Mesothelial cell of epicardium (in vitro differentiated cells): ENCODE data around the gene NPL. TPM values are rescaled to one million over a fixed set of nuclear protein-coding genes. Genes with fewer than 3 reads are reported as not detected.

Experiments
- DNase-seq, 2 experiments: peaks; one replicate each; pipeline ENCODE4 v3.0.0; 2021; ENCODE audit warnings: low spot score in 2 of 2; ENCODE audit not compliant: unreplicated experiment in 2 of 2
- H3K27ac Mint-ChIP-seq: 2 replicates; pipeline ENCODE4 v1.8.0; 2021; ENCODE audit warnings: mixed read lengths
- H3K27me3 Mint-ChIP-seq: 2 replicates; pipeline ENCODE4 v1.8.0; 2021; ENCODE audit warnings: low read depth, mixed read lengths
- H3K36me3 Mint-ChIP-seq: 2 replicates; pipeline ENCODE4 v1.8.0; 2021; ENCODE audit warnings: mixed read lengths
- H3K4me1 Mint-ChIP-seq: 2 replicates; pipeline ENCODE4 v1.8.0; 2021; ENCODE audit warnings: mixed read lengths
- H3K4me3 Mint-ChIP-seq: 2 replicates; pipeline ENCODE4 v1.8.0; 2021; ENCODE audit warnings: mild to moderate bottlenecking, moderate library complexity, mixed read lengths
- H3K9me3 Mint-ChIP-seq: 2 replicates; pipeline ENCODE4 v1.8.0; 2021; ENCODE audit warnings: mixed read lengths
- total RNA-seq: library from RNA; stranded (reverse); gene quantifications from 3 replicates; pipeline ENCODE4 v1.2.1, GENCODE V29; 2021
- TF ChIP-seq, protein P1 (sequence below): fragments of 200-600 bp; sonication (generic); IDR thresholded peaks from one replicate; pipeline ENCODE4 v1.5.0; 2021; ENCODE audit warnings: antibody characterized with exemption; ENCODE audit not compliant: unreplicated experiment

The NPL gene
- total RNA-seq, 1 donor from 2014 or later, result 3.9 TPM

DNA sequence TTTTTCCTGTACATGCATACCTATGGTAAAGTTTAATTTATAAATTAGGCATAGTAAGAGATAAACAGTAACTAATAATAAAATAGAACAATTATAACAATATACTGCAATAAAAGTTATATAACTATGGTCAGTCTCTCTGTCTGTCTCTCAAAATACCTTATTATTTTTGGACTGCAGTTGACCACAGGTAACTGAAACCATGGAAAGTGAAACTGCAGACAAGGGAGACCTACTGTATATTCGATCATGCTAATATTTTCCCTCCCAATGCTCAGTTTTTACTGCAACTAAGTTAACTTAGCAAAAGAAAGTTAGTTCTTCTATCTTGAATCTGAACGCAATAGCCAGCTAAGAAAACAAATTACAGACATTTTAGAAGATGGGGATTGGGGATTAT, 37.3 kb downstream of the NPL start:
- H3K4me1 Mint-ChIP-seq, result no peaks in the 10 kb centered on the region
- no peak for DNase-seq
- no peaks in the 10 kb centered on the region for H3K9me3 Mint-ChIP-seq
- TF ChIP-seq, protein P1, sequence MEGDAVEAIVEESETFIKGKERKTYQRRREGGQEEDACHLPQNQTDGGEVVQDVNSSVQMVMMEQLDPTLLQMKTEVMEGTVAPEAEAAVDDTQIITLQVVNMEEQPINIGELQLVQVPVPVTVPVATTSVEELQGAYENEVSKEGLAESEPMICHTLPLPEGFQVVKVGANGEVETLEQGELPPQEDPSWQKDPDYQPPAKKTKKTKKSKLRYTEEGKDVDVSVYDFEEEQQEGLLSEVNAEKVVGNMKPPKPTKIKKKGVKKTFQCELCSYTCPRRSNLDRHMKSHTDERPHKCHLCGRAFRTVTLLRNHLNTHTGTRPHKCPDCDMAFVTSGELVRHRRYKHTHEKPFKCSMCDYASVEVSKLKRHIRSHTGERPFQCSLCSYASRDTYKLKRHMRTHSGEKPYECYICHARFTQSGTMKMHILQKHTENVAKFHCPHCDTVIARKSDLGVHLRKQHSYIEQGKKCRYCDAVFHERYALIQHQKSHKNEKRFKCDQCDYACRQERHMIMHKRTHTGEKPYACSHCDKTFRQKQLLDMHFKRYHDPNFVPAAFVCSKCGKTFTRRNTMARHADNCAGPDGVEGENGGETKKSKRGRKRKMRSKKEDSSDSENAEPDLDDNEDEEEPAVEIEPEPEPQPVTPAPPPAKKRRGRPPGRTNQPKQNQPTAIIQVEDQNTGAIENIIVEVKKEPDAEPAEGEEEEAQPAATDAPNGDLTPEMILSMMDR, result no peak
- peaks cover 9% of the 10 kb centered on the region for H3K36me3 Mint-ChIP-seq
- no peak overlapping the region for H3K4me3 Mint-ChIP-seq
- no peaks in the 10 kb centered on the region for H3K27me3 Mint-ChIP-seq
- no peak overlapping the region for H3K27ac Mint-ChIP-seq

DNA sequence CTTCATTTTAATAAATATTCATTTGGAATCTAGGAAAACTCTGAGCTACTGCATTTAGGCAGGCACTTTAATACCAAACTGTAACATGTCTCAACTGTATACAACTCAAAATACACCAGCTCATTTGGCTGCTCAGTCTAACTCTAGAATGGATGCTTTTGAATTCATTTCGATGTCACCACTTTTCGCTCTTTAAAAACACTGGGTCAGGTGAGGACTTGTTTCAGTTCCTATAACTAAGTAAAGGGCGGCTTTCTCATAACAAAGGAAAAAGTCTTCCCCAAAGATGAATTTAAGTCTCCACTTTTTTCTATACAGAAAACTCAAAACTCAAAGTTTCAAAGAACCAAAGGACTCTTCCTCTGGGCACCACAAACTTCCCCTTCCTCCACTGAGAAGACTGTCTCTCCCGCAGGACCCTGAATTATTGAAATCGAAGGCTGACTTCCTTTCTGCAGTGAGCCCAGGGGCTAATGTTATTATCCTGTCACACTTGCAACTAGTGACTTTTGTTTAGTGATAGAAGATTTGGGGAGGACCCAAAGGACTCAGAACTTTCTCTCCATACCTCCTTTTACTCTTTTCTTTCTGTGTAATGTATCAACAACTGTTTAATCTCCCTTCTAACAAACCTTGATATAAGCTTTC, 39.8 kb downstream of the NPL start:
- H3K27ac Mint-ChIP-seq, result no peak overlapping the region
- H3K4me3 Mint-ChIP-seq, result no peak overlapping the region
- peaks cover 5% of the 10 kb centered on the region for H3K36me3 Mint-ChIP-seq
- no peaks in the 10 kb centered on the region for H3K4me1 Mint-ChIP-seq
- H3K9me3 Mint-ChIP-seq, result no peaks in the 10 kb centered on the region
- H3K27me3 Mint-ChIP-seq, result no peaks in the 10 kb centered on the region
- TF ChIP-seq, protein P1, result no peak
- no peak for DNase-seq

DNA sequence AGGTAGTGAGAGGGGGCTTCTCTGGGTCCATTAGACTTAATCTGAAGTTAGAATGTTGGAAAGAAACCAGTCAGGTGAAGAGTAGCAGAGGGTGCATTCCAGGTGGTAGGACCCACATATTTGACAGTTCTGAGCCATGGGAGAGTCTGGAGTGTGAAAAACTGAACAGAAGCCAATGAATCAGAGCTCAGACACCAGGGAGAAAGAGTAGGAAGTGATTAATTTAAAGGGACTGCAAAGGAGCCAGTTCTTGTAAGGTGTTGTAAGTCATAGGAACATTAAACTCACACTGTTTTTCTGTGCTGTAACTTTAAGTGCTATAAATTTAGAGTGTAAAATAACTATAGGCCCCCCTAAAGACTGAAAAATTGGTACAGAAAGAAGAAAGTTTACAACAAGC, 43.7 kb downstream of the NPL start:
- Mint-ChIP-seq H3K9me3 (no peaks in the 10 kb centered on the region), H3K27me3 (no peaks in the 10 kb centered on the region), H3K36me3 (no peaks in the 10 kb centered on the region), H3K4me1 (no peaks in the 10 kb centered on the region), H3K4me3 (no peak overlapping the region), H3K27ac (no peak overlapping the region)
- DNase-seq, result no peak
- TF ChIP-seq, protein P1, result no peak

DNA sequence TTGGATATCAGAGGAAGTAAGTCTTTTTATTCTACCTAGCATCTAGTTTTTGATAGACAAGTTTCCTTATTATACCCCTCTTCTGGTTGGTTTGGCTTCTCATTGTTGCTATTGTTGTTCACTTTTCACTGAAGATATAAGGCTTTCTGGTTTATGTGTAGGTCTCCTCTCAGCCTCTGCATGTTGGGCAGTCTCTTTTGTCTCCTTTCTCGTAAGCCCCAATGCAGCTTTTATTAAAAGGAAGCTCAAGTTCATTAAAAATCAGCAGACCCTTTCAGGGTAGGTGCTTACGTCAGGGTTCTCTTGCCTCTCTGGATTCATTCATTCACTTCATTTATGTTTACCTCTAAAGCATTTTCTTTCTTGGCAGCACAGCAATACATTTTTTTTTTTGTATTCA, 44.8 kb downstream of the NPL start:
- no peak overlapping the region for H3K27ac Mint-ChIP-seq
- no peak overlapping the region for H3K4me3 Mint-ChIP-seq
- no peaks in the 10 kb centered on the region for H3K36me3 Mint-ChIP-seq
- no peak for DNase-seq
- H3K27me3 Mint-ChIP-seq, result no peaks in the 10 kb centered on the region
- TF ChIP-seq, protein P1, result no peak
- peaks cover 3% of the 10 kb centered on the region for H3K4me1 Mint-ChIP-seq
- no peaks in the 10 kb centered on the region for H3K9me3 Mint-ChIP-seq

DNA sequence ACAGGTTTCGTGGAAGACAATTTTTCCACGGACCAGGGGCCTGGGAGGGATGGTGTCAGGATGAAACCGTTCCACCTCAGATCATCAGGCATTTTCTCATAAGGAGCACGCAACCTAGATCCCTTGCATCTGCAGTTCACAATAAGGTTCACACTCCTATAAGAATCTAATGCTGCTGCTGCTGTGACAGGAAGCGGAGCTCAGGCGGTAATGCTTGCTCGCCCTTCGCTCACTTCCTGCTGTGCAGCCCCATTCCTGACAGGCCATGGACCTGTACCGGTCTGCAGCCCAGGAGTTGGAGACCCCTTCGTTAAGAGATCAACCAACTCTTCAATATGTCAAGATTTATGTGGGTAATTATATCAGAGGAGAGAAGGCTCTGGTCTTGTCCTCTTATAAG, 46.2 kb downstream of the NPL start:
- no peak for DNase-seq
- no peaks in the 10 kb centered on the region for H3K36me3 Mint-ChIP-seq

More for the DNA sequence above, 46.2 kb downstream of the NPL start:
- Mint-ChIP-seq H3K4me3 (no peak overlapping the region), H3K27ac (no peak overlapping the region), H3K4me1 (peaks cover 12% of the 10 kb centered on the region), H3K27me3 (no peaks in the 10 kb centered on the region), H3K9me3 (no peaks in the 10 kb centered on the region)
- TF ChIP-seq, protein P1, result no peak
